Spleen (tissue), 11 donors: ENCODE measurements around the gene TAS2R60. TPM values are rescaled to one million over a fixed set of nuclear protein-coding genes. Genes with fewer than 3 reads are reported as not detected.
A peak's percentile ranks its signal among the peaks of the same experiment; 100 is the strongest.
"Not testable (repeated sequence)": the region's sequence is repeated elsewhere in the genome, so short reads cannot be mapped to it uniquely, and the experiment has no call there.

Source experiments
- DNase-seq: peaks from one replicate; pipeline ENCODE4 v3.0.0-alpha.2; 2020
- H3K27ac ChIP-seq, 8 donors: fragments of 200-600 bp; sonication (generic) in 7 of 8; 1 replicate in 4 of 8; 2 replicates in 4 of 8; pipeline versions ENCODE4 v1.5.0 to v1.8.0; 2016 to 2021; ENCODE audit warnings: inconsistent platforms in 4 of 8, mild to moderate bottlenecking in 4 of 8, moderate library complexity in 1 of 8
- H3K27me3 ChIP-seq, 7 donors: fragments of 200-600 bp; sonication (generic) in 6 of 7; replicated peaks in 1 of 7; 1 replicate in 4 of 7; 2 replicates in 3 of 7; pipeline versions ENCODE4 v1.5.0 to v1.8.0; 2016 to 2021; ENCODE audit warnings: inconsistent platforms in 3 of 7, mild to moderate bottlenecking in 1 of 7
- H3K36me3 ChIP-seq, 6 donors: fragments of 200-600 bp; sonication (generic) in 5 of 6; 1 replicate in 4 of 6; 2 replicates in 2 of 6; pipeline versions ENCODE4 v1.5.0 to v1.8.0; 2016 to 2021; ENCODE audit warnings: inconsistent platforms in 2 of 6
- H3K4me1 ChIP-seq, 6 donors: fragments of 200-600 bp; sonication (generic) in 5 of 6; 1 replicate in 3 of 6; 2 replicates in 3 of 6; pipeline versions ENCODE4 v1.5.0 to v1.8.0; 2016 to 2021; ENCODE audit warnings: inconsistent platforms in 3 of 6
- H3K4me3 ChIP-seq, 8 donors: fragments of 200-600 bp; sonication (generic) in 7 of 8; 1 replicate in 4 of 8; 2 replicates in 4 of 8; pipeline versions ENCODE4 v1.5.0 to v1.8.0; 2016 to 2021; ENCODE audit warnings: inconsistent platforms in 4 of 8, mild to moderate bottlenecking in 4 of 8, moderate library complexity in 2 of 8
- H3K9me3 ChIP-seq, 8 donors: fragments of 200-600 bp; sonication (generic) in 7 of 8; 1 replicate in 4 of 8; 2 replicates in 4 of 8; pipeline versions ENCODE4 v1.5.0 to v1.8.0; 2016 to 2021; ENCODE audit warnings: inconsistent platforms in 4 of 8
- CTCF ChIP-seq, 11 experiments: fragments of 200-600 bp in 7 of 11; fragments of 450-650 bp in 4 of 11; sonication (generic) in 4 of 11; IDR thresholded peaks in 8 of 11; conservative IDR thresholded peaks in 3 of 11; 1 replicate in 7 of 11; 2 replicates in 4 of 11; pipeline versions ENCODE4 v1.4.0 to v1.8.0; 2016 to 2021; ENCODE audit warnings: antibody characterized with exemption in 11 of 11, inconsistent platforms in 4 of 11, mild to moderate bottlenecking in 1 of 11
- POLR2A ChIP-seq, 3 donors: fragments of 450-650 bp; IDR thresholded peaks; one replicate each; pipeline ENCODE4 v1.5.1; 2017; ENCODE audit warnings: antibody characterized with exemption in 3 of 3, mild to moderate bottlenecking in 1 of 3
- POLR2AphosphoS5 ChIP-seq, 3 donors: sonication (generic); formaldehyde crosslinking; IDR thresholded peaks; one replicate each; pipeline ENCODE4 v1.5.1; 2017; ENCODE audit warnings: antibody characterized with exemption in 3 of 3
- WGBS, 5 donors: extraction: QIAGEN DNeasy Blood & Tissue Kit in 3 of 5; methylation state at CpG; one replicate each; pipeline versions ENCODE4 v1.1.5 to v1.1.7; 2013 to 2018; 5-methylcytosine and 5-hydroxymethylcytosine counted together
- intact Hi-C: fragments of 100-400 bp; cut with DNase I; formaldehyde crosslinking; loops from one replicate; pipeline ENCODE4 v1.15.0; 2023; ENCODE audit warnings: low total_unique reads
- polyA plus RNA-seq, 3 donors: library from polyadenylated mRNA; stranded (reverse); fragments of 200-250 nt; gene quantifications; one replicate each; pipeline ENCODE4 v1.2.1, GENCODE V29; 2013
- total RNA-seq, 7 donors: library from RNA; depleted of rRNA in 3 of 7; stranded (reverse); fragments of >200 nt in 3 of 7; fragmentation: NEBNext Ultra II Directional in 4 of 7; extraction: Animal tissue kit (Norgen Biotek cat#: 25700) in 4 of 7; gene quantifications; one replicate each; pipeline versions ENCODE4 v1.1.0 to v1.2.1, GENCODE V29; 2016 to 2021
- donor health status: healthy with polysubstance abuse.
- donor health status: DM: no; HTN: no; CAD: no; lungs with moderate emphysema.
- donor health status: DM: no; HTN: no; CAD: no.
- donor health status: Bipolar disorder and iron deficiency.
- donor health status: healthy.
- donor health status: DM: no; HTN: no; CAD: no.
- donor health status: DM: yes; HTN: yes; CAD: no.

TAS2R60 gene
- total and polyA plus RNA-seq, 10 donors, result 0.30 to 2.2 (median 0.85) TPM; not detected in 5

GRCh38 chr7:143398616-143399015, 44.6 kb upstream of the TAS2R60 start:
- H3K9me3 ChIP-seq, result no peaks in the 10 kb centered on the region
- TF ChIP-seq CTCF (IDR thresholded peaks at IDR 0.05 in 8 of 11, conservative IDR thresholded peaks at IDR 0.05 in 3 of 11) (no peak), POLR2AphosphoS5 (IDR thresholded peaks at IDR 0.05) (no peak), POLR2A (IDR thresholded peaks at IDR 0.05) (no peak)
- intact Hi-C loops, result no loop called here
- peak; percentile 42 for DNase-seq
- H3K4me1 ChIP-seq, result peaks cover 0 to 28% (median 16%) of the 10 kb centered on the region in 6 donors
- H3K27ac ChIP-seq, result no peak overlapping the region
- 92 to 98% (median 94%) methylated on average over 12 to 14 of the region's 14 CpGs for WGBS, 5 donors
- H3K36me3 ChIP-seq, result peaks cover 0 to 5% (median 1%) of the 10 kb centered on the region in 6 donors
- no peaks in the 10 kb centered on the region for H3K27me3 ChIP-seq
- H3K4me3 ChIP-seq, result no peak overlapping the region

GRCh38 chr7:143399151-143399550, 44.1 kb upstream of the TAS2R60 start:
- 89 to 97% (median 93%) methylated on average over 6 to 8 of the region's 8 CpGs for WGBS, 5 donors
- Histone ChIP-seq H3K4me3 (no peak overlapping the region), H3K27me3 (no peaks in the 10 kb centered on the region), H3K36me3 (peaks cover 0 to 5% (median 0%) of the 10 kb centered on the region in 6 donors), H3K9me3 (no peaks in the 10 kb centered on the region), H3K4me1 (peaks cover 0 to 22% (median 15%) of the 10 kb centered on the region in 6 donors), H3K27ac (no peak overlapping the region)
- intact Hi-C loops, result no loop called here
- DNase-seq, result peak; percentile 64
- no peak for TF ChIP-seq POLR2AphosphoS5 (IDR thresholded peaks at IDR 0.05)
- no peak for TF ChIP-seq CTCF (IDR thresholded peaks at IDR 0.05 in 8 of 11, conservative IDR thresholded peaks at IDR 0.05 in 3 of 11)
- no peak for TF ChIP-seq POLR2A (IDR thresholded peaks at IDR 0.05)

- Histone ChIP-seq H3K4me3 (no peak overlapping the region), H3K27me3 (no peaks in the 10 kb centered on the region), H3K27ac (no peak overlapping the region), H3K4me1 (peaks cover 0 to 17% (median 14%) of the 10 kb centered on the region in 6 donors), H3K9me3 (no peaks in the 10 kb centered on the region), H3K36me3 (peaks cover 0 to 5% (median 0%) of the 10 kb centered on the region in 6 donors)
- intact Hi-C loops, result loop anchor here (10.0 kb wide), 1 partner anchor 85 kb away; the partner anchor contains the start of gene CLCN1
- WGBS, 5 donors, result 92 to 94% (median 94%) methylated on average over 17 to 20 of the region's 20 CpGs
- no peak for TF ChIP-seq CTCF (IDR thresholded peaks at IDR 0.05 in 8 of 11, conservative IDR thresholded peaks at IDR 0.05 in 3 of 11)
- peak in 1 of 3 donors; percentile 38 for TF ChIP-seq POLR2AphosphoS5 (IDR thresholded peaks at IDR 0.05)
- peak; percentile 68 for DNase-seq
These were observed 43.6 kb upstream of the TAS2R60 start for GRCh38 chr7:143399642-143400041.

- Histone ChIP-seq H3K4me3 (no peak overlapping the region), H3K4me1 (peaks cover 0 to 10% (median under 1%) of the 10 kb centered on the region in 6 donors), H3K27me3 (no peaks in the 10 kb centered on the region), H3K27ac (no peak overlapping the region), H3K9me3 (no peaks in the 10 kb centered on the region), H3K36me3 (peaks cover 0 to 5% (median 0%) of the 10 kb centered on the region in 6 donors)
- 89 to 93% (median 91%) methylated on average over 11 to 12 of the region's 12 CpGs for WGBS, 5 donors
- intact Hi-C loops, result loop anchor here (10.0 kb wide), 1 partner anchor 86 kb away; the partner anchor contains the start of gene CLCN1
- no peak for TF ChIP-seq POLR2AphosphoS5 (IDR thresholded peaks at IDR 0.05)
- no peak for TF ChIP-seq CTCF (IDR thresholded peaks at IDR 0.05 in 8 of 11, conservative IDR thresholded peaks at IDR 0.05 in 3 of 11)
- TF ChIP-seq POLR2A (IDR thresholded peaks at IDR 0.05), result no peak
- peak; percentile 59 for DNase-seq
These were observed 42.0 kb upstream of the TAS2R60 start for GRCh38 chr7:143401265-143401664.

GRCh38 chr7:143402233-143402632, 41.0 kb upstream of the TAS2R60 start:
- H3K27ac ChIP-seq, H3K9me3 ChIP-seq, DNase-seq, H3K27me3 ChIP-seq, H3K36me3 ChIP-seq, H3K4me3 ChIP-seq: not testable (repeated sequence)
- H3K4me1 ChIP-seq, result peaks cover 0 to 18% (median 3%) of the 10 kb centered on the region in 6 donors
- intact Hi-C loops, result loop anchor here (10.0 kb wide), 1 partner anchor 87 kb away; the partner anchor contains the start of gene CLCN1
- WGBS, 5 donors, result 80 to 90% (median 88%) methylated on average over 4 of the region's 4 CpGs
